HepG2 (cell line): ENCODE results near the gene SSC5D. TPM values are rescaled to one million over a fixed set of nuclear protein-coding genes. Genes with fewer than 3 reads are reported as not detected.

ENCODE experiments used
- AGO2 ChIP-seq: fragments of 200-400 bp; formaldehyde crosslinking; optimal IDR thresholded peaks from 2 replicates; pipeline ENCODE3; 2017; ENCODE audit warnings: mild to moderate bottlenecking, low read depth, low read length, moderate library complexity
- CCDC6 ChIP-seq: sonication (generic); formaldehyde crosslinking; IDR thresholded peaks from 2 replicates; pipeline ENCODE4 v1.8.1; 2022; ENCODE audit warnings: mild to moderate bottlenecking, missing genetic modification reagents, moderate library complexity
- EED ChIP-seq: sonication (generic); formaldehyde crosslinking; IDR thresholded peaks from 2 replicates; pipeline ENCODE4 v1.5.0; 2020; ENCODE audit warnings: mild to moderate bottlenecking, missing genetic modification reagents
- KDM2A ChIP-seq: sonication (generic); formaldehyde crosslinking; IDR thresholded peaks from 2 replicates; pipeline ENCODE4 v1.4.0; 2020; ENCODE audit warnings: low read depth, missing genetic modification reagents, borderline replicate concordance
- KLF16 ChIP-seq, 2 experiments: sonication (generic) in 1 of 2; formaldehyde crosslinking in 1 of 2; IDR thresholded peaks; 2 replicates each; pipeline versions ENCODE4 v1.6.1 to v1.8.0; 2016 to 2023; ENCODE audit warnings: missing genetic modification reagents in 2 of 2, missing compliant biosample characterization in 1 of 2
- MAZ ChIP-seq, 2 experiments: sonication (generic) in 1 of 2; formaldehyde crosslinking in 1 of 2; IDR thresholded peaks; 2 replicates each; pipeline versions ENCODE4 v1.5.0 to v1.6.1; 2012 to 2020; ENCODE audit warnings: low read depth in 2 of 2, mild to moderate bottlenecking in 2 of 2, borderline replicate concordance in 1 of 2, improper control_type of control experiment in 1 of 2, low read length in 1 of 2, missing genetic modification reagents in 1 of 2, moderate library complexity in 1 of 2
- MIER3 ChIP-seq: IDR thresholded peaks from 2 replicates; pipeline ENCODE4 v1.6.1; 2016; ENCODE audit warnings: missing compliant biosample characterization, borderline replicate concordance
- NFYC ChIP-seq: IDR thresholded peaks from 2 replicates; pipeline ENCODE4 v1.6.1; 2016; ENCODE audit warnings: missing genetic modification reagents, missing compliant biosample characterization
- PITX1 ChIP-seq: sonication (generic); formaldehyde crosslinking; IDR thresholded peaks from 2 replicates; pipeline ENCODE4 v1.5.1; 2020; ENCODE audit warnings: mild to moderate bottlenecking, missing genetic modification reagents
- ZNF432 ChIP-seq: sonication (generic); formaldehyde crosslinking; IDR thresholded peaks from 2 replicates; pipeline ENCODE4 v1.5.0; 2020; ENCODE audit warnings: missing genetic modification reagents, mild to moderate bottlenecking, borderline replicate concordance
- ZNF660 ChIP-seq: sonication (generic); formaldehyde crosslinking; IDR thresholded peaks from 2 replicates; pipeline ENCODE4 v1.5.1; 2020; ENCODE audit warnings: mild to moderate bottlenecking, low read depth, missing genetic modification reagents, borderline replicate concordance
- ZNF891 ChIP-seq: sonication (generic); formaldehyde crosslinking; IDR thresholded peaks from 2 replicates; pipeline ENCODE4 v1.5.0; 2020; ENCODE audit warnings: mild to moderate bottlenecking, missing genetic modification reagents
- polyA plus RNA-seq, 8 experiments: library from polyadenylated mRNA; depleted of rRNA in 3 of 8; stranded (reverse) in 7 of 8; unstranded in 1 of 8; fragments of >200 nt; fragmentation: Illumina TruSeq in 4 of 8; extraction: Trizol in 4 of 8; gene quantifications; 2 replicates each; pipeline versions ENCODE4 v1.2.1 to v1.2.3, GENCODE V29; 2011 to 2016; ENCODE audit warnings: low read depth in 4 of 8, missing spikeins in 1 of 8, mixed read lengths in 1 of 8; ENCODE audit not compliant: insufficient read depth in 1 of 8
- total RNA-seq, 5 experiments: library from RNA; depleted of rRNA; stranded (reverse); fragments of >200 nt; fragmentation: Illumina TruSeq; extraction: Trizol; gene quantifications; 2 replicates each; pipeline ENCODE4 v1.2.3, GENCODE V29; 2016; ENCODE audit warnings: low read depth in 1 of 5
- TF ChIP-seq, protein P1 (sequence below), 2 experiments: IDR thresholded peaks; 2 replicates each; pipeline ENCODE4 v1.6.1; 2011 to 2012; ENCODE audit warnings: low read length in 2 of 2, borderline replicate concordance in 1 of 2, low read depth in 1 of 2, mild to moderate bottlenecking in 1 of 2, moderate library complexity in 1 of 2
- TF ChIP-seq, protein P2 (sequence below): sonication (generic); formaldehyde crosslinking; IDR thresholded peaks from 2 replicates; pipeline ENCODE4 v1.5.1; 2020; ENCODE audit warnings: mild to moderate bottlenecking, missing genetic modification reagents, moderate library complexity
- TF ChIP-seq, protein P3 (sequence below): fragments of 450-650 bp; IDR thresholded peaks from 2 replicates; pipeline ENCODE4 v1.6.1; 2017; ENCODE audit warnings: mild to moderate bottlenecking
- TF ChIP-seq, protein P4 (sequence below): IDR thresholded peaks from 2 replicates; pipeline ENCODE4 v1.6.1; 2016; ENCODE audit warnings: low read depth, control low read depth

SSC5D gene
- total and polyA plus RNA-seq, 2 of the 13 experiments (the other 11 are each of a cell fraction or from before 2014, with no cell fraction given): not detected

DNA sequence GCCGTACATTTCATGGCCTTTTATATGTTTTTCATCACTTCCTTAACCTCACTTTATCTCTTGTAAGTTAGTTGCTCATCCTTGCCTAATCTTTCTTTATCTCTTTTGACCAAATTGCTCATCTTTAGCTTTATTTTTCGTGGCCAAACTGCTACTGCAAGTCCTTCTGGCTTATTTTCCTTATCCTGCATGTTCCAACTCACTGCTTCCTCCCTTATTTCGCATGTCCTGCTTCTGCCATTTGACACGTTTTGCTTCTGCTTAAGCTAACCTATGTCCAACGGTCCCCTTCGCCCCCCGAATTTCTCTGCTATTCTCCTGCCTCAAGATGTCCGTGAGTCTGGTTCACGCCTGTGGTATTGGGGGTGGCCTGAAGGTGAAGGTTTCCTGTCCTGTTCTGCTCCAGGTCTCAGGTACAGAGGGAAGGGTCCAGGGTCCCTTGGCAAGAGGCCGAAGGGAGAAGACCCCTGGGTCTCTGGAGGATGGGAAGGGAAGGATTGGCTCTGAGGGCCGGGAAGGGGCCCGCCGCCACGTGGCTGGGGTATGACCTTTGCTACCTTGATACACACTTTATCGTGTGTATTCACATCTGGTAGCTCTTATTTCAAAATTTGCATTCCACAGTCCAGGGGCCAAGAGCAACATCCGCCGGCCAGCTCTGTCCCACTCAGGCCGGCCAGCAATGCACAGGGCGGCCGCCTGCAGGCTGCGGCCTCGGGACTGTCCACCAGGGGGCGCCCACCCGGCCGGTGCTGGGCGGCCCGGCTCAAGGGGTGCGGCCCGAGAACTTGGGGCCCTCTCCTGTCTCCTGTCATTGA is 20.8 kb upstream of the SSC5D start (continued):
- TF ChIP-seq, protein P1, sequence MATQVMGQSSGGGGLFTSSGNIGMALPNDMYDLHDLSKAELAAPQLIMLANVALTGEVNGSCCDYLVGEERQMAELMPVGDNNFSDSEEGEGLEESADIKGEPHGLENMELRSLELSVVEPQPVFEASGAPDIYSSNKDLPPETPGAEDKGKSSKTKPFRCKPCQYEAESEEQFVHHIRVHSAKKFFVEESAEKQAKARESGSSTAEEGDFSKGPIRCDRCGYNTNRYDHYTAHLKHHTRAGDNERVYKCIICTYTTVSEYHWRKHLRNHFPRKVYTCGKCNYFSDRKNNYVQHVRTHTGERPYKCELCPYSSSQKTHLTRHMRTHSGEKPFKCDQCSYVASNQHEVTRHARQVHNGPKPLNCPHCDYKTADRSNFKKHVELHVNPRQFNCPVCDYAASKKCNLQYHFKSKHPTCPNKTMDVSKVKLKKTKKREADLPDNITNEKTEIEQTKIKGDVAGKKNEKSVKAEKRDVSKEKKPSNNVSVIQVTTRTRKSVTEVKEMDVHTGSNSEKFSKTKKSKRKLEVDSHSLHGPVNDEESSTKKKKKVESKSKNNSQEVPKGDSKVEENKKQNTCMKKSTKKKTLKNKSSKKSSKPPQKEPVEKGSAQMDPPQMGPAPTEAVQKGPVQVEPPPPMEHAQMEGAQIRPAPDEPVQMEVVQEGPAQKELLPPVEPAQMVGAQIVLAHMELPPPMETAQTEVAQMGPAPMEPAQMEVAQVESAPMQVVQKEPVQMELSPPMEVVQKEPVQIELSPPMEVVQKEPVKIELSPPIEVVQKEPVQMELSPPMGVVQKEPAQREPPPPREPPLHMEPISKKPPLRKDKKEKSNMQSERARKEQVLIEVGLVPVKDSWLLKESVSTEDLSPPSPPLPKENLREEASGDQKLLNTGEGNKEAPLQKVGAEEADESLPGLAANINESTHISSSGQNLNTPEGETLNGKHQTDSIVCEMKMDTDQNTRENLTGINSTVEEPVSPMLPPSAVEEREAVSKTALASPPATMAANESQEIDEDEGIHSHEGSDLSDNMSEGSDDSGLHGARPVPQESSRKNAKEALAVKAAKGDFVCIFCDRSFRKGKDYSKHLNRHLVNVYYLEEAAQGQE (IDR thresholded peaks at IDR 0.05; ENCODE audit: borderline replicate concordance in 1 of 2, low read depth in 1 of 2, low read length in 2 of 2): no peak
- TF ChIP-seq, protein P2, sequence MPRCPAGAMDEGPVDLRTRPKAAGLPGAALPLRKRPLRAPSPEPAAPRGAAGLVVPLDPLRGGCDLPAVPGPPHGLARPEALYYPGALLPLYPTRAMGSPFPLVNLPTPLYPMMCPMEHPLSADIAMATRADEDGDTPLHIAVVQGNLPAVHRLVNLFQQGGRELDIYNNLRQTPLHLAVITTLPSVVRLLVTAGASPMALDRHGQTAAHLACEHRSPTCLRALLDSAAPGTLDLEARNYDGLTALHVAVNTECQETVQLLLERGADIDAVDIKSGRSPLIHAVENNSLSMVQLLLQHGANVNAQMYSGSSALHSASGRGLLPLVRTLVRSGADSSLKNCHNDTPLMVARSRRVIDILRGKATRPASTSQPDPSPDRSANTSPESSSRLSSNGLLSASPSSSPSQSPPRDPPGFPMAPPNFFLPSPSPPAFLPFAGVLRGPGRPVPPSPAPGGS (CRISPR knock-in tag): peak; percentile 46; the same call in 1 of the 2 replicates
- TF ChIP-seq CCDC6 (CRISPR knock-in tag): no peak
- TF ChIP-seq ZNF660 (CRISPR knock-in tag): no peak
- no peak for TF ChIP-seq AGO2
- no peak for TF ChIP-seq ZNF891 (CRISPR knock-in tag)
- TF ChIP-seq, protein P3, sequence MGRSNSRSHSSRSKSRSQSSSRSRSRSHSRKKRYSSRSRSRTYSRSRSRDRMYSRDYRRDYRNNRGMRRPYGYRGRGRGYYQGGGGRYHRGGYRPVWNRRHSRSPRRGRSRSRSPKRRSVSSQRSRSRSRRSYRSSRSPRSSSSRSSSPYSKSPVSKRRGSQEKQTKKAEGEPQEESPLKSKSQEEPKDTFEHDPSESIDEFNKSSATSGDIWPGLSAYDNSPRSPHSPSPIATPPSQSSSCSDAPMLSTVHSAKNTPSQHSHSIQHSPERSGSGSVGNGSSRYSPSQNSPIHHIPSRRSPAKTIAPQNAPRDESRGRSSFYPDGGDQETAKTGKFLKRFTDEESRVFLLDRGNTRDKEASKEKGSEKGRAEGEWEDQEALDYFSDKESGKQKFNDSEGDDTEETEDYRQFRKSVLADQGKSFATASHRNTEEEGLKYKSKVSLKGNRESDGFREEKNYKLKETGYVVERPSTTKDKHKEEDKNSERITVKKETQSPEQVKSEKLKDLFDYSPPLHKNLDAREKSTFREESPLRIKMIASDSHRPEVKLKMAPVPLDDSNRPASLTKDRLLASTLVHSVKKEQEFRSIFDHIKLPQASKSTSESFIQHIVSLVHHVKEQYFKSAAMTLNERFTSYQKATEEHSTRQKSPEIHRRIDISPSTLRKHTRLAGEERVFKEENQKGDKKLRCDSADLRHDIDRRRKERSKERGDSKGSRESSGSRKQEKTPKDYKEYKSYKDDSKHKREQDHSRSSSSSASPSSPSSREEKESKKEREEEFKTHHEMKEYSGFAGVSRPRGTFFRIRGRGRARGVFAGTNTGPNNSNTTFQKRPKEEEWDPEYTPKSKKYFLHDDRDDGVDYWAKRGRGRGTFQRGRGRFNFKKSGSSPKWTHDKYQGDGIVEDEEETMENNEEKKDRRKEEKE: no peak
- peak; percentile 80 for TF ChIP-seq KDM2A (CRISPR knock-in tag)
- peak; percentile 25; the same call in 1 of the 2 replicates for TF ChIP-seq NFYC (CRISPR knock-in tag)
- TF ChIP-seq PITX1 (CRISPR knock-in tag): no peak
- no peak for TF ChIP-seq KLF16 (CRISPR knock-in tag; IDR thresholded peaks at IDR 0.05)
- TF ChIP-seq MIER3 (CRISPR knock-in tag): no peak; the same call in 1 of the 2 replicates
- TF ChIP-seq MAZ (IDR thresholded peaks at IDR 0.05; ENCODE audit: borderline replicate concordance, low read depth, low read length): no peak
- peak; percentile 61 for TF ChIP-seq MAZ (CRISPR knock-in tag; IDR thresholded peaks at IDR 0.05; ENCODE audit: low read depth)
- TF ChIP-seq EED (CRISPR knock-in tag): no peak
- TF ChIP-seq ZNF432 (CRISPR knock-in tag): no peak
- TF ChIP-seq, protein P4, sequence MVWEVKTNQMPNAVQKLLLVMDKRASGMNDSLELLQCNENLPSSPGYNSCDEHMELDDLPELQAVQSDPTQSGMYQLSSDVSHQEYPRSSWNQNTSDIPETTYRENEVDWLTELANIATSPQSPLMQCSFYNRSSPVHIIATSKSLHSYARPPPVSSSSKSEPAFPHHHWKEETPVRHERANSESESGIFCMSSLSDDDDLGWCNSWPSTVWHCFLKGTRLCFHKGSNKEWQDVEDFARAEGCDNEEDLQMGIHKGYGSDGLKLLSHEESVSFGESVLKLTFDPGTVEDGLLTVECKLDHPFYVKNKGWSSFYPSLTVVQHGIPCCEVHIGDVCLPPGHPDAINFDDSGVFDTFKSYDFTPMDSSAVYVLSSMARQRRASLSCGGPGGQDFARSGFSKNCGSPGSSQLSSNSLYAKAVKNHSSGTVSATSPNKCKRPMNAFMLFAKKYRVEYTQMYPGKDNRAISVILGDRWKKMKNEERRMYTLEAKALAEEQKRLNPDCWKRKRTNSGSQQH (CRISPR knock-in tag): no peak
